B cell (primary cell): ENCODE data around the gene HCST. TPM values are rescaled to one million over a fixed set of nuclear protein-coding genes. Genes with fewer than 3 reads are reported as not detected.
"Not testable (repeated sequence)": the region's sequence is repeated elsewhere in the genome, so short reads cannot be mapped to it uniquely, and the experiment has no call there.

Source experiments
- ATAC-seq: fragments of 200-7000 bp; cut with Tn5 transposase; one replicate; pipeline ENCODE4 v1.10.0; 2021; ENCODE audit warnings: low read depth, mild to moderate bottlenecking, moderate number of reproducible peaks, moderate library complexity
- CTCF ChIA-PET: fragments of 350-600 bp; sonication (Branson Sonifier 250); formaldehyde crosslinking; loops from one replicate; lab custom pipeline; 2021; ENCODE audit warnings: antibody characterized with exemption, inconsistent platforms; lab: Charles Lee
- POLR2A ChIA-PET: fragments of 350-600 bp; sonication (Branson Sonifier 250); formaldehyde crosslinking; loops from one replicate; lab custom pipeline; 2021; ENCODE audit warnings: antibody characterized with exemption; lab: Charles Lee
- DNase-seq: peaks from one replicate; pipeline ENCODE4 v3.0.0; 2013
- H2AFZ ChIP-seq: 2 replicates; pipeline ENCODE4 v1.6.1; 2012; ENCODE audit warnings: mild to moderate bottlenecking, low read depth, low read length; ENCODE audit not compliant: insufficient read depth, poor library complexity, severe bottlenecking
- H3K27ac ChIP-seq, 2 donors: 1 replicate in 1 of 2; 2 replicates in 1 of 2; pipeline ENCODE4 v1.5.1; 2012 to 2013; ENCODE audit warnings: low read length in 2 of 2, mild to moderate bottlenecking in 2 of 2, moderate library complexity in 1 of 2
- H3K27me3 ChIP-seq, 4 experiments: fragments of 200-600 bp in 1 of 4; sonication (generic) in 1 of 4; replicated peaks in 1 of 4; 1 replicate in 2 of 4; 2 replicates in 2 of 4; pipeline versions ENCODE4 v1.6.1 to v1.7.0; 2013 to 2016; ENCODE audit warnings: low read length in 3 of 4, mild to moderate bottlenecking in 2 of 4, mixed read lengths in 1 of 4, moderate library complexity in 1 of 4; ENCODE audit not compliant: insufficient read depth in 4 of 4, control insufficient read depth in 3 of 4; ENCODE audit errors: control extremely low read depth in 1 of 4
- H3K36me3 ChIP-seq, 2 experiments: replicated peaks in 1 of 2; 1 replicate in 1 of 2; 2 replicates in 1 of 2; pipeline versions ENCODE4 v1.6.1 to v1.7.1; 2013; ENCODE audit warnings: low read length in 1 of 2; ENCODE audit not compliant: insufficient read depth in 2 of 2, control insufficient read depth in 1 of 2; ENCODE audit errors: control extremely low read depth in 1 of 2, extremely low read depth in 1 of 2
- H3K4me1 ChIP-seq, 2 donors: fragments of 200-600 bp in 1 of 2; sonication (generic) in 1 of 2; 1 replicate in 1 of 2; 2 replicates in 1 of 2; pipeline versions ENCODE4 v1.5.1 to v1.6.1; 2013 to 2017; ENCODE audit warnings: low read length in 2 of 2; ENCODE audit not compliant: control insufficient read depth in 2 of 2, insufficient read depth in 2 of 2
- H3K4me2 ChIP-seq: replicated peaks from 2 replicates; pipeline ENCODE3; 2012; ENCODE audit warnings: mild to moderate bottlenecking, low read depth, low read length; ENCODE audit not compliant: poor library complexity, severe bottlenecking
- H3K4me3 ChIP-seq, 5 experiments: fragments of 200-600 bp in 1 of 5; sonication (generic) in 1 of 5; 1 replicate in 3 of 5; 2 replicates in 2 of 5; pipeline versions ENCODE4 v1.5.1 to v1.7.0; 2011 to 2016; ENCODE audit warnings: low read length in 4 of 5, mild to moderate bottlenecking in 4 of 5, low read depth in 2 of 5, control low read depth in 1 of 5, moderate library complexity in 1 of 5; ENCODE audit not compliant: insufficient read depth in 1 of 5; ENCODE audit errors: control extremely low read depth in 1 of 5, extremely low read depth in 1 of 5
- H3K79me2 ChIP-seq: fragments of 200-600 bp; sonication (generic); one replicate; pipeline ENCODE4 v1.6.0; 2016; ENCODE audit warnings: low read length; ENCODE audit not compliant: control insufficient read depth, insufficient read depth
- H3K9ac ChIP-seq: fragments of 200-600 bp; sonication (generic); 2 replicates; pipeline ENCODE4 v1.6.1; 2017; ENCODE audit warnings: mild to moderate bottlenecking, low read length, moderate library complexity
- H3K9me3 ChIP-seq, 3 donors: one replicate each; pipeline versions ENCODE4 v1.6.1 to v1.7.1; 2013; ENCODE audit warnings: low read length in 2 of 3; ENCODE audit not compliant: control insufficient read depth in 2 of 3, insufficient read depth in 1 of 3; ENCODE audit errors: control extremely low read depth in 1 of 3
- H4K20me1 ChIP-seq: 2 replicates; pipeline ENCODE4 v1.6.0; 2012; ENCODE audit warnings: mild to moderate bottlenecking, low read length; ENCODE audit not compliant: insufficient read depth, control insufficient read depth, poor library complexity, severe bottlenecking
- H3K27ac Mint-ChIP-seq: one replicate; pipeline ENCODE4 v1.8.0; 2021; ENCODE audit warnings: mixed read lengths
- H3K27me3 Mint-ChIP-seq: one replicate; pipeline ENCODE4 v1.8.0; 2021; ENCODE audit warnings: mixed read lengths
- H3K4me1 Mint-ChIP-seq: one replicate; pipeline ENCODE4 v1.8.0; 2021; ENCODE audit warnings: mixed read lengths
- H3K4me3 Mint-ChIP-seq: one replicate; pipeline ENCODE4 v1.8.0; 2021; ENCODE audit warnings: mixed read lengths
- H3K9me3 Mint-ChIP-seq: one replicate; pipeline ENCODE4 v1.8.0; 2022; ENCODE audit warnings: mixed read lengths; ENCODE audit not compliant: insufficient read depth
- CTCF ChIP-seq: fragments of 200-600 bp; IDR thresholded peaks from one replicate; pipeline ENCODE4 v1.8.0; 2022; ENCODE audit warnings: antibody characterized with exemption, mild to moderate bottlenecking
- EZH2 ChIP-seq: IDR thresholded peaks from 2 replicates; pipeline ENCODE4 v1.6.1; 2012; ENCODE audit warnings: borderline replicate concordance, low read depth, mild to moderate bottlenecking, moderate library complexity, low read length; ENCODE audit not compliant: insufficient read depth, poor library complexity, severe bottlenecking
- WGBS: methylation state at CpG from one replicate; pipeline ENCODE4 v1.1.5; 2013; ENCODE audit warnings: missing lambda C conversion rate; ENCODE audit not compliant: insufficient coverage; 5-methylcytosine and 5-hydroxymethylcytosine counted together
- intact Hi-C: fragments of 100-400 bp; cut with micrococcal nuclease; formaldehyde crosslinking; loops from one replicate; pipeline ENCODE4 v1.10.0; 2022
- polyA plus RNA-seq: library from polyadenylated mRNA; depleted of rRNA; stranded (reverse); fragments of >200 nt; gene quantifications from 2 replicates; pipeline ENCODE4 v1.2.3, GENCODE V29; 2012
- total RNA-seq, 2 donors: library from RNA; stranded (reverse); fragments of 120-200 nt in 1 of 2; gene quantifications; 1 replicate in 1 of 2; 2 replicates in 1 of 2; pipeline versions ENCODE4 v1.2.3 to v1.2.4, GENCODE V29; 2013 to 2022

HCST gene
- total and polyA plus RNA-seq, 2 donors (not counting 1 experiment from before 2014, with no cell fraction given) = 4.8 to 40.6 TPM

- intact Hi-C loops, H3K27ac ChIP-seq, H3K9me3 Mint-ChIP-seq, H3K79me2 ChIP-seq, CTCF ChIA-PET, DNase-seq, H2AFZ ChIP-seq, H3K36me3 ChIP-seq, POLR2A ChIA-PET, H3K27ac Mint-ChIP-seq, H4K20me1 ChIP-seq, ATAC-seq: not testable (repeated sequence)
- Mint-ChIP-seq H3K27me3 (peaks cover 60% of the 10 kb centered on the region), H3K4me3 (peak overlapping the region; percentile 64), H3K4me1 (peaks cover 18% of the 10 kb centered on the region)
- 30% methylated on average over 19 of the region's 26 CpGs for WGBS
- H3K4me3 ChIP-seq = peak overlapping the region in 2 of 5 experiments; percentile 28 to 54
- H3K27me3 ChIP-seq = peaks cover 0 to 72% (median 31%) of the 10 kb centered on the region in 4 experiments
- H3K4me2 ChIP-seq = peak overlapping the region; percentile 85
- H3K9ac ChIP-seq = peak overlapping the region; percentile 48
- peaks cover 0 to 28% (median 0%) of the 10 kb centered on the region in 3 donors for H3K9me3 ChIP-seq
- peaks cover 23 to 25% of the 10 kb centered on the region in 2 donors for H3K4me1 ChIP-seq
Measured at GRCh38 chr19:35870124-35870736, 32.1 kb upstream of the HCST start.

GRCh38 chr19:35870798-35871197 lies 31.5 kb upstream of the HCST start:
- ChIA-PET POLR2A (no interaction called here), CTCF (no interaction called here)
- no peak overlapping the region for H3K9ac ChIP-seq
- no peak overlapping the region for H3K27ac Mint-ChIP-seq
- H3K9me3 Mint-ChIP-seq = no peaks in the 10 kb centered on the region
- H3K4me3 Mint-ChIP-seq = no peak overlapping the region
- H3K27ac ChIP-seq = no peak overlapping the region
- H3K4me3 ChIP-seq = no peak overlapping the region
- no peaks in the 10 kb centered on the region for H3K79me2 ChIP-seq
- ATAC-seq = no peak
- no peak overlapping the region for H2AFZ ChIP-seq
- 42% methylated on average over 2 of the region's 12 CpGs for WGBS
- H3K4me1 ChIP-seq = peaks cover 23 to 25% of the 10 kb centered on the region in 2 donors
- peaks cover 0 to 68% (median 31%) of the 10 kb centered on the region in 4 experiments for H3K27me3 ChIP-seq
- TF ChIP-seq EZH2 = no peak
- no peak for TF ChIP-seq CTCF
- peaks cover 3% of the 10 kb centered on the region for H4K20me1 ChIP-seq
- peaks cover 18% of the 10 kb centered on the region for H3K4me1 Mint-ChIP-seq
- no peaks in the 10 kb centered on the region for H3K36me3 ChIP-seq
- H3K9me3 ChIP-seq = peaks cover 0 to 28% (median 0%) of the 10 kb centered on the region in 3 donors
- H3K4me2 ChIP-seq = no peak overlapping the region
- no peak for DNase-seq
- H3K27me3 Mint-ChIP-seq = peaks cover 54% of the 10 kb centered on the region
- intact Hi-C loops = no loop called here
